NCI-H748 treated with DMSO at 0.1 percent for 48 hours (cell line): ENCODE data around the gene LDB3.
"Not testable (repeated sequence)": the region's sequence is repeated elsewhere in the genome, so short reads cannot be mapped to it uniquely, and the experiment has no call there.

Experiments used
- DNase-seq: peaks from one replicate; lab custom pipeline; 2025; lab: John Stamatoyannopoulos, UW

The LDB3 gene

DNA sequence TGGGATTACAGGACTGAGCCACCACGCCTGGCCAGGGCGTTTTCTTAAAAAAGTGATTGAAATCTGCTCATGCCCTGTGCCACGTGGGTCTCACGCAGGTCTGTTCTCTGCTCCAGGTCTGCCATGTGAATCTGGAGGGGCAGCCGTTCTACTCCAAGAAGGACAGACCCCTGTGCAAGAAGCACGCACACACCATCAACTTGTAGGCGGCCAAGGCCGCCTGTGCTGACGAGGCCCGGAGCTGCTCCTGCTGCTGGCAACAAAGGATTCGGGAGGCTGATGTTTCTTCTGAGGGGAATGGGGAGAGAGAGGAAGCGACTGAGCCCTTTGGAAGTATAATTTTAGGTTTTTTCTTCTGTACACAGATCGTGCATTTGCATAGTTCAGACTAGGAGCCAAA, 64.5 kb downstream of the LDB3 start:
- no peak for DNase-seq

DNA sequence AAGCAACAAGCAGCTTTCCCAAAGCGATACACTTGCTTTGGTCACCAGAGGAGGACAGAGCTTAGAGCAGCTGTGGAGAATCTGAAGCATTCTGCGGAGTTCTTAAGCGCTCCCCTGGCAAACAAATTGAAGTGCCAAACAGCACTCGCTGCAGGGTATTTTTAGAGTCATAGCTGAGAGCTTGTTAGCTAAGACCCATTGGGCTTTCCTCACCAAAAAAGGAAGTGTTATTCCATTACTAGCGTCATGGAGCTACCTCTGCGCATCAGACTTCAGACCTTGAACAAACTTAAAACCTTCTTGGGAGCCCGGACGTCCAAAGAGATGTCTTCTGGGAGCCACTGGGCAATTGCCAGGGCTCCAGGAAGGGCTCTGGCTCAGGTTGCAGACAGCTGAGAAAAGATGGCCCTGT, 65.0 kb downstream of the LDB3 start:
- DNase-seq: no peak

DNA sequence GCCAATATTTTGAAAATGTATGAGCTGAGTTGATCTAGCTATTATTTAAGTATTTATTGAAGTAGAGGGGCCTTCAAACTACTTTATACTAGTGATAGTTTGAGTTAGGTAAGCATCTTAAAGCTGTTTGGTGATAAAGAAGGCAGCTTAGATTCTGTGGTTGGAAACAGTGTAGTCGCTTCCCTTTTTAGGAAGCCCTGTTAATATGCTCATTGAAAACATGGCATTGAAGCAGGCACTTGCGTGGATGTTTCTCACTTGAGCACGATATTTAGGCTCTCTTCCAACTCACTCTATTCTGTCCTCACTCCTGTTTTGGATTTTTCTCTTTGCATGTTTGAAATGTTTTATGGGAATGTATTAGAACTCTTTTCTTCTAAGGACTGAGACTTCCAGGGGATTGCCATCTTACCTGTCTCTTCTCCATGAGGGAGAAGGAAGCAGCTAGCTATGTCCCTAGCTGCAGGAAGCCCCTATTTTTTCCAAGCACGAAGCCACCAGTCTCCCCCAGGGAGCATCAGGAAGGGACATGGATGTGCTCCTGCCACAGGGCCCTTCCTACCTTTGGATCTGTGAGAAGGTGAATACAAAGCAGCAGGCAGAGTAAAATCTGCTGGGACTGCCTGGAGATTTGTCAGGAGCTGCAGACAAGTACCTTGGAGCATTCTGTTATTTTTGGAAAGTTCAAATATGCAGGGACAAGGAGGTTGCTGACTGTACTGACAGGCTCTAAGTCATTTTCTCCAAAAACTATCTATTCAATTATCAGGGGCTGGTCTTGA, 66.1 kb downstream of the LDB3 start:
- no peak for DNase-seq

DNA sequence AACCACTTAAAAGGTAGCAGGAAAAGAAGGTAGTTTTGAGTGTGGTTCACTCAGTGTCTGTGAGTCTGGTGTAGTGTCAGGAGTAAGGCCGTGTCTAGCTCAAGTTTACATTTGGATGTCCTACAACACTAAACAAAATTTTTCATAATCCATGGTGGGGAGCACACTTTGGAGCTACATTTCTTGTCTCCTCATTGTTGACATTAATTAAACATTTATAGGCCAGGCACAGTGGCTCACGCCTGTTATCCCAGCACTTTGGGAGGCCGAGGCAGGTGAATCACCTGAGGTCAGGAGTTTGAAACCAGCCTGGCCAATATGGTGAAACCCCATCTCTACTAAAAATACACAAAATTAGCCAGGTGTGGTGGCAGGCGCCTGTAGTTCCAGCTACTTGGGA, 67.0 kb downstream of the LDB3 start:
- not testable (repeated sequence) for DNase-seq

DNA sequence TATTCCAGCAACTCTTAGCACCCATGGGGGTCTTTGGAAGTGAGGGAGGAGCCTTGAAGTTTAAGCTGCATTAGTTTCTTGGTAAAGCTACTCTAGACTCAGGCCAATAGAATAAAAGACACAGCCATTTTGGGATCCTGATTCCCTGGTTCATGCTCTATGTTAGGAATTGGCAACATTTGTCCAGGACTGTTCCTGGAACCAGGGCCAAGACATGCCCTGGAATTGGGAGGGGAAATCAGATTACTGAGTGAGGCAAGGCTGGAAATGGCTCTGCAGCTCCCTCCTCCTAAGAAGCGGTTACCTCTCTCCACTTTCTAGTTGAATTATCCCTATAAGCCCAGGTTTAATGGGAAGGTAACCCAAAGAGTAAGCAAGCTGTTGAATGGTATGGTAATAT, 73.9 kb downstream of the LDB3 start:
- DNase-seq: no peak

DNA sequence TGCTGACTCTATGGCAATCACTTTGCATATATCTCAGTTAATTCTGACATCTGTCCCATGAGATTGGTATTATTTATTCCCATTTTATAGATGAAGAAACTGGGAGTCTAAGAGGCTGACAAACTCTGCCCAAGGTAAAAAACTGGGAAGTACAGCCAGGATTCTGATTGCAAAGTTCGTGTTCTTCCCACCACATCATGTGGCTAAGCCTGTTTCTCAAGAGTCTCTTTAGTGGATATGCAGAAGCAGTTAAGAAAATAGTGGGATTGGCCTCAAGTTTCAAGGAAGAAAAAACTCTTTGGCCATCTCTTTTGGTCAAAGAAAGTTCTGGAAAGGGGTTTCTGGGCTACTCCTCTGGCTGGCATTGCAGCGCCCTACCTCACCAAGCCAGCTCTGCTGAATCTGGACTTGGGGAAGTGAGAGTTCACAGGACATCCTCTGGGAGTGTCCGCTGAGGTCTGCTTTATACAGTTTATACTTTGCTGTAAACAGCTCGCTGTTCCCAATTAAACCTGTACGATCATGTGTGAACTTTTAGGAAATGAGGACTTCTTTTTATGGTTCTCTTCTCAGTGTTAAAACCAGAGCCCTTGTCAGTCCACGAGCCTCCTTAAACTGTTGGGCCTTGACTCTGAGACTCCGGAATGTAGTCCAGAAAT, 75.9 kb downstream of the LDB3 start:
- DNase-seq: no peak

DNA sequence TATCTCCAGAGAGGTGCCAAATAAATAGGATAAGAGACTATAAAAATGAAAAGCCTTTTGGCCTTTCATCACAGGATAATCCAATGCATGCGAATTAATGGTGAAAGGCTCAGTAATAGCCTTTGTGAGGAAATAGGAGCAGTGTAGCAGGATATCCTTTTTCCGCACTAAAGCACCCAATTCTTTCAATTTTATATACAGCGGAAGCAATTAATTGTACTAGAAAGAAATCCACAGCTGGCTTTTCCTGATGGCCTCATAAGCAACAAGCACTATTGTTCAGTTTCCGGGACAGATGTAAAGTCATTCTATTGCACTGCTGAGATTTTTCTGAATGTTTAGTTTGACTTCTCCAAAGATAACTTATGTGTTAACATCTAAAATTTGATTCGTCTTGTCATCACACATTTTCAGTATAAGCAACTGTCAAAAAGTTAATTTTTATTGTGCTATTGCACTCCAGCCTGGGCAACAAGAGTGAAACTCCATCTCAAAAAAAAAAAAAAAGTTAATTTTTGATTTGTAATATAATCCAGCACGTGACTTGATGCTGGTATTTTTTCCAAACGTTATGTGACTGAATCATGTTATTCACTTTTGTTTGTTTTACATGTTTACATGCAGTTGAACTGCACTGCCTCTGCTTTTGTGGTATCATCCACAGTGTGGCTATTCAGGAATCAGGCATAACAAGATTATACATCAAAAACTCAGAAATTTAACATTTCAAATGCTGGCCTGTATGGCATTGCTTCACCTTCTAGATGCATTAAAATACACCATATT, 79.7 kb downstream of the LDB3 start:
- DNase-seq: no peak

DNA sequence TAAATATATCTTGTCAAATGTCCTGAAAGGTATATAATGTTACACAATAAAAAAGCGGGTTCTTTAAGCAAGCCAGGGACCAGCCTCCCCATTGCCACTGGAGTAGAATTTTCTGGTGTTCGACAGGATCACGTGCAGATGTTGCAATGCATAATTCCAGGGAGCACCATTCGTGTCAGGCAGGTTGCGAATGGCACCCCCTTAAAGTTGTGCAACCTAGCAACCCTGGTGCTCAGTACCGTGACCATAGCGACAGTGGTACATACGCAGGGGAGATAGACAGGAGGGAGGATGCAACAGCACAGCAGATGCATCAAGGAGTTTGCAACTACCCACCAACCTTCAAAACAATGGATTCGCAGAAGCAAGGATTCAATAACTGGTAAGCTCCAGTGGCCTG, 81.5 kb downstream of the LDB3 start:
- DNase-seq: no peak

DNA sequence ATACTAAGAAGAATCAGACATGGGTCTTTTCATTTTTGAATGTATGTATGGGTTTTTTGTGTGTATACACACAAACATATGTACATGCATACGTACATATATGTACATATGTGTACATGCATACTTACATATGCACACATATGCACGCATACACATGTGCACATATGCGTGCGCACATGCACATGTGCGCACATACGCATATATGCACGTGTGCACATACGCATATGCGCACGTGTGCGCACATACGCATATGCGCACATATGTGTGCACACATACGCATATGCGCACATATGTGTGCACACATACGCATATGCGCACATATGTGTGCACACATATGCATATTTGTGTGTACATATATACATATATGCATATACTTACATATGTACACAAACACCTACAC, 83.2 kb downstream of the LDB3 start:
- DNase-seq: no peak

DNA sequence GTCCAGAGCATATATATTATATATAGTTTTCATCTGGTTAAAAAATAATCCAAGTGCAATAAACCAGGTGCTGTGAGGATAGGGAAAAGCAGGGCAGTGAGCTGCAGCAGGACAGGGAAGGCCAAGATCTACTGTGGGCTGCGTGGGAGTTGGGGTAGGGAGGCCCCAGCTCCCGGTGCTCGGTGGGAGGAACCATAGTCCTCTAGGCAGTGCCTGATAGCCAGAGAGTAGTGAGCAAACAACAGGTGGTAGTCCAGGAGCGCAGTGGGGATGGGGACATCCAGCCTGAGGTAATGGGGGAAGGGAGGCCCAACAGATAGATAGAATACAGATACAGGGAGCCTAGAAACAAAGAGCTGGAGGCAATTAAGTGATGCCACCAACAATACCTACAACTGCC, 84.0 kb downstream of the LDB3 start:
- no peak for DNase-seq

DNA sequence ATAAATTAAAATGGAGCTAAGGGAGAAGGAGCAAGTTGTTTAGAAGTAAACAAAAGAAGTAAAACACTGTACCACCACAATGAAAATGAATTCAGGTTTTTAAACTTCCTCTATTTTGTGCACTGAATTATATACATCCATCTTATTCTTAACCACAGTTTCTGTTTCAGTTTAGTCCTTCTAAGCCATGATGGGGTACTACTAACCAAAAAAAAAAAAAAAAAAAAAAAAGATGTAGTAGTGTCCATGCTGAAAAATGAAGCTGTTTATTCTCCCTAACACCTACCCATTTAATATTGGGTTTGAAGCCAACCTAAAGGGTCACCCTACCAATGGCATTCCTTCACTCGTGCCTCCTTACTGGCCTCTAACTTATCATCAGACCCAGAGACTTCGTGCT, 84.7 kb downstream of the LDB3 start:
- DNase-seq: no peak

DNA sequence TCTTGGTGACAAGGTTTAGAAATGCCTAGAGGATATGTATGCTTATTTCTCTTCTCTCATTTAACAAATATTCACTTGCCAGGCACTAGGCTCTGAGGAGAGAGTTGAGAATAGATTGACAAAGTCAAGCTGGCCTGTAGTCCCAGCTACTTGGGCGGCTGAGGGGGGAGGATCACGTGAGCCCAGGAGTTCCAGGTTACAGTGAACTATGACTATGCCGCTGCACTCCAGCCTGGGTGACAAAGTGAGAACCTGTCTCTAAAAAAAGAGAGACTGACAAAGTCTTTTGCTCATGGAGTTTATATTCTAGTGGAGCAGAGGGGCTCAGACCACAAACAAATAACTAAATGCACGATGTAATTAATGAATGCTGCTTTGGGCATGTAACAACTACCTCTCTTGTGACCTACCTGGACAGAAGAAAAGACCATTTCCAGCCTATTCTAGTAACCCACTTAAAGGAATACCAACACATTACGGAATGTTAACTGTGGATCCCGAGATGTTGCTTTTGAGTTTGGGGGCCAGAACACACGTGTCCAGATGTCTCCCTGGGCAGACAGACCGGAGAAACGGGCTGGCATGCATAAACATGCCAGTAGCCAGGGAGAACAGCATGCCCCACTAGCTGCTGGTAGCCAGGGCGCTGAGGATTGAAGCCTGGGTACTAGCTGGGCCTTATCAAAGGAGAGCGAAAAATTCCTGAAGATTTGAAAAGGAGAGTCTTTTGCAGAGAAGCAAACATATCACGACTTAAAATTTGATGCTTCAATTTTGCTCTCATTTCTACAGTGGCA, 85.5 kb downstream of the LDB3 start:
- DNase-seq: no peak

DNA sequence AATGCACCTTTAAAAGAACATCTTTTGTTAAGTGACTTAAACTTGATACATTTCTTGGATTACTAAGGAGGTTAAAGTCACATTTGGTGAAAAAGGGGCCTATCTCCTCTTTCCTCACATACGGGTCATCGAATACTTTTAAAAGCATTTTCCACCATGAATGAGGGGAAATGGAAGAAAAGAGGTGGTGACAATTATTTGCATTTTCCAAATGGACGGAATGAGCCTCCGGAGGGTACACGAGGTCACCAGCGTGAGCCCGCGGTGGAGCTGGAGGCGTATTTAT, 87.1 kb downstream of the LDB3 start:
- DNase-seq: no peak

DNA sequence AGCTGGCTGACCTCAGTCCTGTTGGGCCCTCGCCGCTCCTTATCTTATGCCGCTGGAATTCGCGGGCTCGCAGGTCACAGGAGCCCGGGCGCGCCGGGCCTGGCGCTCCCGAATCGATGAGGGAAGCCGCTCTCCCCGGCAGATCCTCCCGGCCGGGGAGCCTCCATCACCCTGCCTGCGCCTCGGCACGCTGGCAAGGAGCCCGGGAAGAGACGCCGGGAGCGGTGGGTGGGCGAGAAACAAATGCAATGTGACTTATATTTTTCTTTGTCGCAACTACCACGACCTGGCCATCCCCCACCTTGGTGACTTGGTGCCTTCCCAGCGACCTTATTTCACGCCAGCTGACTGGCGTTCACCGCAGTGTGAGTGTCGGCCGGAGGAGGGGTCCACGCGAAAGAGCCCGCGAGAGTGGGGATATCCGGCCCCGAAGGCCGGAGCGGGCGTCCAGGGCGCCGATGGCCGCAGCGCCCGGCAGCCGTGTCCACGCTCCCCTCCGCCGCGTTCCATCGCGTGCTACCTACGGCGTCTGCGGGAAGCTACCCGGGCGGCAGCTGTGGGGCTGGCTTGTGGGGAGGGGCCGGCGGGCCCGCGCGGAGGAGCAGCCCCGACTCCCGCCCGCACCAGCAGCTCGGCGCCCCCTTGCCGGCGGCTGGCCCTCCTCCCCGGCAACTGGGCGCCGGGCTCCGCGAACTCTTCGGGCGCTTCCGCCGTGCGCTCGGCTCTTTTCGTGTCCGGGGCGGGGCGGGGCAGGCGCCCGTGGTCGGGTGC, 87.6 kb downstream of the LDB3 start:
- DNase-seq: peak; percentile 69

DNA sequence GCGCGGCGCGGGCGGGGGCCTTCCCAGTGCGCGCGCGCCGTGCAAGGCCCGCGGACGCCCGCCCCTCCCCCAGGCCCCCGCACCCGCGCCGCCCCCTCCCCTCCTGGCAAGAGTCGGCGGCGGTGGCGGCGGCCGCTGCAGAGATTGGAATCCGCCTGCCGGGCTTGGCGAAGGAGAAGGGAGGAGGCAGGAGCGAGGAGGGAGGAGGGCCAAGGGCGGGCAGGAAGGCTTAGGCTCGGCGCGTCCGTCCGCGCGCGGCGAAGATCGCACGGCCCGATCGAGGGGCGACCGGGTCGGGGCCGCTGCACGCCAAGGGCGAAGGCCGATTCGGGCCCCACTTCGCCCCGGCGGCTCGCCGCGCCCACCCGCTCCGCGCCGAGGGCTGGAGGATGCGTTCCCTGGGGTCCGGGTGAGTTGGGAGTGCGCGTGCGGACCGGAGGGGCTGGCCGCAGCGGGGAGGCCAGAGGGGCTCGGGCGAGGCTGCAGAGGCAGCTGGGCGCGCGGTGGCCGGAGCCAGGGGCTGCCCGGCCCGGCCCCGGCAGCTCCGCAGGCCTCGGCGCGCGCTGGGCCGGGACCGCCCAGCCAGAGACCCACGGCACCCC, 88.3 kb downstream of the LDB3 start, which contains the start of gene BMPR1A:
BMPR1A (plus strand) TSS at position 109 of the 602 bp plus-strand sequence. CDS start 119,400 bp downstream, outside the sequence.
- no peak for DNase-seq

DNA sequence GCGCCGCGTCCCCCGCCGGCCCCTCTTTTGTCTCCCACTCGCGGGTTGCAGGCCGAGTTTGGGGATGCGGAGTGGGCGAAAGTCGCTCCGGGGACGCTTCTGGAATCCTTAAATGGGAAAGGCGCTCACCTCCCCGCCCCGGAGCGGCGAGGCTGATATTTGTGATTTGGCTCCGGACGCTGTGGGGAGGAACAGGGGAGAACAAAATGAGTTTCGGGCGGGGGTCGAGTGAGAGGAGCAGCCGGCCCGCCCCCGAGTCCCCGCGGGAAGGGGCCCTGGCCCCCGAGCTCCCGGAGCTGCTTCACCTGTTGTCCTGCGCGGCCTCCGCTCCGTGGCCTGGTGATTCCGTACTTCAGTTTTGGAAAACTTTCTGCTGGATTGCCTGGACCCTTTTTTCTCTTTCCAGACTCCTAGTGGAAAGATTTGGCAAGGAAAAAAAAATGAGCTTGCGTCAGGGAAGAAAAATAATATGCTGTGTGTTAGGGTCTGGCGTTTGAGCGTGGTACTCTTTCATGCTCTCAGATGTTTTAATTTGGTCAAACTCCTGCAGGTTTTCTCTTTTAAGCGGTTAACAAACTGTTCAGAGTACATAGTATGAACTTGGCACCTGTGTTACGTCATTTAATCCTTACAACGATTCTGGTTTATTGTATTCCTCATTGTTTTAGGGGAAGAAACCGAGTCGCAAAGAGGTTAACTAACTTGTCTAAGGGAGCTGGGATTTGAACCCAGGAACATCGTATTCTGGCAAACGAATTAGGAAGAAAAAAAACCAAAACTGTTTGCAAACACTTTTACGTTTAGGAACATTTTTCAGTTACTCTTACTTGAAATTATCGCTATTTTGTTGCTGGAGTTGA, 89.0 kb downstream of the LDB3 start:
- DNase-seq: peak; percentile 16

DNA sequence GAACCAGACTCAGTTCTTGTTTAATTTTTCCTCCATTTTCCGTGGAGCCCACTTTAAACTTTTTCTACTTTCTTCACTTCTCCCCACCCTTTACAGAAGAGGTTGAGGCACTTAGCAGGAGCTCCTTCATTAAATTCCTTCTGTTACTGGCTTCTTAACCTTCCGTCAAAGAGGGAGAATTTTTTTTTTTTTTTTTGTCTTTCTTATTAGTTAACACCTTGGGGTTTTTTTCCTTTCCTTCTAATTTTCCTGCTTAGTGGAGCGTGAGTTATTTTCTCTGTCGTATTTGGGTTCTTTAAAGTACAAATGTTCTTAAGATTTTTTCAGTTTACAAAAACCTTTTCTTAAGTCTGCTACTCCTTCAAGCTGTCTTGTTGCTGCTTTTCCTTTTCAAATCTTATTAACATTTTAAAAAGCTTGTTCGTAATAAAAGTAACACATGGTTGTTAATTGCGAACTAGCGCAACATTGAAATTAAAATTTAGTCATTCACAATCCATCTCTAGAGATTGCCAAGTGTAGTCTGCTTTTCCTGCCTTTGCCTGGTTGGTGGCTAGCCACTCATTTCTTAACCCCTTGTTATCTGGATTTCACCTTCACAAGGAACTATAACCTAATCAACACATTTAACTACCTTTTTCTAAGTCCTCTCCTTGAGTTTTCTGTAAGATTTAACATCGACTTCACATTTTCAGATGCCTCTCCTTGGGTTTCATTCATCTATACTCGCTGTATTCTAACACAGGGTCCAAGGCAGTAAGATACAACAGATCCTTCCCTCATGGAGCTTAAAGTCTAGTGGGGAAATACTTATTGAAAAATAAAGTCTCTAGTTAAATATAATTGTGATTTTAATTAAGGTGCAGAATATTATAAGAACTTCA, 90.1 kb downstream of the LDB3 start:
- no peak for DNase-seq

DNA sequence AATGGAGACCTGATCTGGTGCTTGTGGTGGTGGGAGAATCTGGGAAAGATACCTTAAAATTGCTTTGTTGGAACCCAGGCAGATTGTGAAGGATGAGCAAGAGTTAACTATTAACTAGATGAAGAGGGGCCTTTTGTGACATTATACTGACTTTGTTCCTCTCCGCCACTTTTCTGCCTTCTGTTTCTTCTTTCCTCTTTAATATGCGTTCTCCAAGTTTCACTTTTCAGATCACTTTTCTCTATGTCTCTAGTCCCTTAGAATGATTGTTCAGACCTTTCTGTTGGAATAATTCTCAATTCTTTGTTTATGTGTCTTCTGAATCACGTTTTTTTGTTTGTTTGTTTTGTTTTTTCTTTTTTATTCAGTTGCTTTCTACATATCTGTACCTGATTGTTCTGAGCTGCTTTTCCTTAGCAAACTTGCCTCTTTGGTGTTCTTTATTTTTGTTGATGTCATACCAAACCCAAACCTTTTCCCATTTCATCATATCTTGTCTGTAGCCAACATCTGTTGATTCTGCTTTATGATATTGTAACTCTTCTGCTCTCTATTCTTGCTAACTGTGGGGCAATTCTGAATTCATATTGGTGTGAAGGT, 90.9 kb downstream of the LDB3 start:
- DNase-seq: no peak

DNA sequence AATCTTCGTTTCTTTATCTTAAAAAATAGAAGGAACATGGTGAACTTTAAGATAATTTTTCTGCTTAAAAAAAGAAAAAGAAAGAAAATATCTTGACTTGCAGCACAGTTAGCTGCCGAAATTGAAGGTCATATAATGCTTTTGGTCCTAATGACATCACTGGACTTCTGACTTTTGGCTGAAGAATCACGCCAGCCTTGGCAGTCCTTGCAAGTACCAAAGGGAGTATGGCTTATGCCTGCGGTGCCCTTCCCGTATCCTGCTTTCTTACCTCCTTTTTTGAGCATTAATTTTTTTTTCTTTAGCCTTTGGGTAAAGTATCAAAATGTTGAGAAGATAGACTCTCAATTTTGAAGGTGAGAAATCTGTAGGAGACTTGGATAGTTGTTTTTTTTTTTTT, 95.1 kb downstream of the LDB3 start:
- no peak for DNase-seq
